GM23248 (cell line): ENCODE measurements around the gene SELENBP1.

Source experiments
- EZH2 ChIP-seq: fragments of 200-600 bp; sonication (generic); IDR thresholded peaks from 2 replicates; pipeline ENCODE4 v1.6.1; 2018; ENCODE audit warnings: antibody characterized with exemption, mild to moderate bottlenecking; ENCODE audit not compliant: insufficient read depth, poor library complexity, severe bottlenecking
- EZH2phosphoT487 ChIP-seq: fragments of 200-600 bp; sonication (generic); IDR thresholded peaks from 2 replicates; pipeline ENCODE4 v1.6.1; 2018; ENCODE audit warnings: antibody characterized with exemption, moderate library complexity, mild to moderate bottlenecking, low read depth; ENCODE audit not compliant: insufficient read depth

GRCh38 chr1:151342021-151342420 lies 30.5 kb downstream of the SELENBP1 start:
- TF ChIP-seq EZH2phosphoT487, result no peak
- TF ChIP-seq EZH2, result no peak
